GM19193 (cell line): ENCODE data around the gene STK24.

ENCODE experiments used
- POLR2A ChIP-seq: IDR thresholded peaks from 4 replicates; pipeline ENCODE4 v1.6.1; 2011; ENCODE audit not compliant: insufficient read depth, insufficient read length; ENCODE audit errors: extremely low read depth

The STK24 gene

DNA sequence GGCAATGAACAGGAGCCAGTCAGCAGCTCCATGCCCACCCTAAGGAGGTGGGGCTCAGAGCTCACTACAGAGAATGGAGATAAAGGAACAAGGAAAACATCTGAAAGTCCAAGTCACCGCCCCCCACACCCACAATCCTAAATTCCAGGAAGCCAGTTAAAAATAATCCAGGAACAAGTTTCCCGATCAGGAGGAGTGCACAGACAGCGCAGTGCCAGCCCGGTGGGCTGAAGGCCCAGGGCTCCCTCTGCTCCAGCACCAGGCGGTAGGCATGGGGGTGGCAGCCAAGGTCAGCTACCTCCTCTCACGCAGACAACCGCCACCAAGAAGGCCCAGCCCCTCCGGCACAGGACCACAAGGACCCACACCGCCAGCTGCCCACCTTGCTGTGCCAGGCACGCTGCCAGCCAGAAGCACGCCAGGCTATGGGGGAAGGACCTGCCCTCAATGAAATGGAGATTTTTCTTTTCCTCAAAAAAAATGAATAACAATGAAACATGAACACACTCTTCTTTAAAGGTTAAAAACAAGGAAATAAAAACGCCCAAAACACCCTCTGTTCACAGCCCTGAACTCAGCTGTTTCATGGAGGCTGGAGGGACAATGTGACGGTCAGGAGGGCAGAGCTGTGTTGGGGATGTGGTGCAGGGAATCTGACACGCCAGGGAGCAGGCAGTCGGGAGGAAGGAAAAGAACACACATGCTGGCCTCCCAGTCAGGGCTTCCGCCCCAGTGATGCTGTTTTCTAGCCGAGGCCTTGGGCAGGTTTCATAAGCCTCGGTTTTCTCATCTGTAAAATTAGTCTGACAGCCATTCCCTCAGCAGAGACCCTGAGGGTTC lies 11.0 kb downstream of the STK24 start:
- no peak for TF ChIP-seq POLR2A

- no peak for TF ChIP-seq POLR2A
Measured at GRCh38 chr13:98564204-98564603, 12.7 kb downstream of the STK24 start.

DNA sequence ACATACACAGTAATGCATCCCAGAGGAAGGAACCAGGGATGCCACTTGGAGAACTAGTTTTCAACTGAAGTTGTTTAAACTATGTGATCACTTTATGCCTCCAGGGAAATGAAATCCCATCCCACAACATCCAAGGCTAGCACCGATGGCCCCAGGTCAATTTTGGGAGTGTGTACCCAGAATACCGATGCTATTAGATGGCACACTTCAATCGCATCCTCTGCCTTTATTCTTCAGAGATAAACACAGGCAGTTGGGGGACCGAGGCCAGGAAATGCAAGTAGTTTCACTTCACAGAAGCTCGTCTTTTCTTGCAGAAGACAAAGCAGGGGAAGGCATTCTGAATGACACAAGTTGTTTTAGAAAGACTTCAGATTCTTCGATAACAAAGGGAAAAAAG lies 13.8 kb downstream of the STK24 start:
- no peak for TF ChIP-seq POLR2A

DNA sequence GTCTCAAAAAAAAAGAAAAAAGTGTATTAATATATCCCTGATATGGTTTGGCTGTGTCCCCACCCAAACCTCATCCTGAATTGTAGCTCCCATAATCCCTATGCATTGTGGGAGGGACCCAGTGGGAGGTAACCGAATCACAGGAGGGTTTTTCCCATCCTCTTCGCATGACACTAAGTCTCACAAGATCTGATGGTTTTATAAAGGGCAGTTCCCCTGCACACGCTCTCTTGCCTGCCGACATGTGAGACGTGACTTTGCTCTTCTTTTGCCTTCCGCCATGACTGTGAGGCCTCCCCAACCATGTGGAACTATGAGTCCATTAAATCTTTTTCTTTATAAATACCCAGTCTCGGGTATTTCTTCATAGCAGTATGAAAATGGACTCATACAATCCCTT lies 17.7 kb downstream of the STK24 start:
- TF ChIP-seq POLR2A: no peak

DNA sequence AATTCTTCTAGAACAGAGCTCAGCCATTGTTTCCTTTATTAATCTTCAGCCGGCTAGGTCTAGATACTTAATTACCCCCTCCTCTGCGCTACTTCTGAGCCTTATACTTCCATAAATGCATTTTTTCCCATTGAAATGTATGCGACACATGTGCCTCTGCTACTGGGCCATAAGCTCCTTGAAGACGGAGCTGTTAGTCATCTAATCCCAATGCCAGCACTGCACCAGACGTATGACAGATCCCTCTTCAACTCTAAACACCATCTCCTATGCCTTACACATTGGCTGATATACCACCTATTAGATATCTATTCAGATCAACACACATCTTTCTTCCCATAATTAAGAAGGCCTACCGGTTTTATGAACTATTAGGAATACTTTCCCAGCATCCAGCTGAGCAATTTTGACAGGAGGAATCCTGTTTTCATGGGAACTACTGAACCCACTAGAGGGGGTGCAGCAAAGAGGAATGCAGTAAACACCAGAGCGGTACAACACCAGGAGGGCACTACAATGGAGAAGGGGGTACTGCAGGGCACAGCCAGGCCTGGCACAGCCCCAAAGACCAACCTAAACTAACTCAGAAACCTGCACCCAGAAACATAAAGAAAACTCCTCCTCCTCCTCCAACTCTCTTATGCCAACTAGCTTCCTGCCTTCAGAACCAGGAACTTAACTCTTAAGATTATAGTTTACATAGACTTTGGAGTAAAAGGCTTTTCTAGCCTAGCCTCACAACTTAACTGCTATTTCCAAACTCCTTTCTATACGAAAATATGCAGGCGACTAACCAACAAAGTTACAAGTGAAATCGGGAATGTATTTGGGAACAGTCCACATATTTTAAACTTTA lies 18.7 kb downstream of the STK24 start:
- TF ChIP-seq POLR2A: no peak

GRCh38 chr13:98556968-98557631 lies 19.8 kb downstream of the STK24 start:
- TF ChIP-seq POLR2A: no peak

DNA sequence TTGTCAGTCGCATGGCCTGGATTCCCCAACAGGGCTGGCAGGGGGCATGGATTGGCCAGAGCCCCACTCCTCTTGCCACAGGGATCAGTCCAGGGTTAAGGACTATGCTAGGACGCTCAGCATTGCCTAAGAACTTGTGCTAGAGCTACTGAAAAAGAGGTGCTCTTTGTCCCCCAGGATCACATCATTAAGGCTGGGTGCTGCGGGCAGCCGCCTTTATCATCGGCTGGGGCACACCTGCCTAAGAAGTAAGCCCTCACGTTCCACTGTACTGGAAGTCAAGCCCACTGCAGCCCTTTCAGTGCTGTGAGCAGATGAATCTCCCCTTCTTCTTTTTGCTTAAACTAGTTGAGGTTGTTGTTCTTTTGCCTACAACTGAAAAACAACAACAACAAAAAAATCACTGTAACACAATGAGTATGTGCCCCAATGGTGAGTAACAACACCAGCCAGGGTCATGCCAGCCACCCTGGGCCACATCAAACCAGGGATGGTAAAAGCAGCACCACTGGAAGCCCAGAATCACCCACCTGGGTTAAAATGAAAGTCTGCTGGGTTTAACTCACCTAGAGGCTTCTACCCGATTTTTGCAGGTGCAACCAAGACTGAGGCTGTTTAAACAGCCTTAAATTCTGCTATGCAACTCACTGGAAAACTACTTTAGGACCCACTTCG lies 20.6 kb downstream of the STK24 start:
- TF ChIP-seq POLR2A: no peak

- TF ChIP-seq POLR2A: no peak
Measured at GRCh38 chr13:98549728-98550317, 27.1 kb downstream of the STK24 start.

GRCh38 chr13:98549006-98549727 lies 27.7 kb downstream of the STK24 start:
- no peak for TF ChIP-seq POLR2A

GRCh38 chr13:98548230-98548629 lies 28.7 kb downstream of the STK24 start:
- TF ChIP-seq POLR2A: no peak

DNA sequence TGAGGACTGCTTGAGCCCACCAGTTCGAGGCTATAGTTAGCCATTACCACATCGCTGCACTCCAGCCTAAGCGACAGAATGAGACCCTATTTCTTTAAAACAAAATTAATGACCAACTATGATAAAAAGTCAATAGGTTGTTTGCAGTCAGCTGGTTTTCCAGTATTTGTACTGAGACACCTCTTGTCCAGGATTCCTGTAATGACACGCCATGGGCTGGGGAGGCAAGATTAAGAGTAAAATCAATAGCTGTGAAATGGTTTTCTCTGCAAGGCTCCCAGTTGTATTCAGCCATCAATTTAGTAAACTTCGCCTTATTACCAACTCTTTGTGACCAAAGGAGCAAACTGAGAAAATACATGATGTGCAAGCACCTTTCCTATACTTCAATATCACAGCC lies 29.5 kb downstream of the STK24 start:
- TF ChIP-seq POLR2A: no peak

- TF ChIP-seq POLR2A: no peak
Measured at GRCh38 chr13:98546402-98546801, 30.5 kb downstream of the STK24 start.

DNA sequence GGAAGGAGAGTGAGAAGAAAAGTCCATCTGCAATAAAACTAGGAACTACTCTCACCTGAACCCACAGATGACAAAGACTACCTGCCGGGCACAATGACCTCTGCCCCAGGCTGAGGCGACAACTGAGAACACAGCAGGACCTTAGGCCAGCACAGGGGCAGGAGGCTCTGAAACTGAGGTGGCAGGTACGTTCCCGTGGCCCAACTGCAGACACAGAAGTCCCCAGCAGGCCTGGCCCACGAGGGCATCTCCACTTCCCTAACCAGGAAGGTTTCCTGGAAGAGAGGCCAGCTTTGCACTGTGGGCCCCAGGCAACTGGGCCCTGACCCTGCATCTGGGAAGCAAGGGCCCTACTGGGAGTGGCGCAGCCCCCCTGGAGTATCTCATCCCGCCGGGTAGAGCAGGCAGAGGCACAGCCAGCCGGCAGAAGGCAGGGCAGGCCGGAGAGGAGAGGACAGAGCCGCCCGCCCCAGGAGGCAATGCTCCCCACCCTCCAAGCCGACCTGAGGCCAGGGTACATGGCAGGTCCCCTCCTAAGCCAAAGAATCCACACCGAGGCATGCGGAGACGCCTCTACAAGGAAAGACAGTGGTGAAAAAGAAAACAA lies 32.7 kb downstream of the STK24 start:
- no peak for TF ChIP-seq POLR2A
